Renal cortex interstitium (tissue), 11 donors: Measurements from ENCODE around the gene EEFSEC. TPM values are rescaled to one million over a fixed set of nuclear protein-coding genes. Genes with fewer than 3 reads are reported as not detected.

Experiments
- DNase-seq, 11 donors: peaks; one replicate each; pipeline ENCODE4 v3.0.0-alpha.2; 2013; ENCODE audit warnings: low read depth in 9 of 11, low spot score in 4 of 11; ENCODE audit errors: extremely low read depth in 1 of 11
- polyA plus RNA-seq, 3 donors: library from polyadenylated mRNA; unstranded; fragments of 120-200 nt; gene quantifications; one replicate each; pipeline ENCODE4 v1.2.1, GENCODE V29; 2013; ENCODE audit not compliant: insufficient read length in 3 of 3

Gene EEFSEC
- polyA plus RNA-seq, 3 donors: 19.5 to 26.9 (median 25.5) TPM

DNA sequence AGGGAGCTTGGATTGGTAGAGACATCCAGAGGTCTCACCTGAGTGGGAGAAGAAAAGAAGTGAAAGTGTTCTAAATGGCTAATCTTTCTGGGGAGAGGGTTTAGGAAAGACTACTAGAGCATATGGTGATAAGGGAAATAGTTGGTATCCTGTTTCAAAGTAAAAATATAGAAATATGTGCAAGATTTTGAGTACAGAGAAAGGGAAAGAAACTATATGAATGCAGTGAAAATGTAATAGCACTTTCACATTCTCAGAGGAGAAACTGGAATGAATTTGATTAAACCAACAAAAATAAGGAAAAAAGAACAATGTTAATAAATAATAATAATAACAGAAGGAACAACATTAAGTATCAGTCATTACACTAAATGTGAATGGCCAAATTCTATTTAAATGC lies 194.0 kb downstream of the EEFSEC start:
- DNase-seq: no peak

DNA sequence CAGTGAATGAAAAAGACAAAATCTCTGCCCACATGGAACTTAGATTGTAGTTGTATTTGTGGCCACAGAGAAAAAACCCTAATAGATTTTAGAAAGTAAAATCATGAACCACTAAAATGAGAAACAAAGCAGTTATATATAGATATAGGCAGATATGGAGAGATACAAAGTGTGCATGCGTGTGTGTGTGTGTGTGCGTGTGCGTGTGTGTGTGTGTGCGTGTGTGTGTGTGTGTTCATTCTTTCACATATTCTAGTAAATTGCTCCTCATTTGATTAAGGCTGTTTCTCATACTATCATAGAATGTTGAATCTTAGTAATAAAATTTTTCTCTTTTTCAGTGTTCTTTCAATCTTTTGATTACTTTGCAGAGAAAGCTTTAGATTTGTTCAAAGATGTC lies 194.8 kb downstream of the EEFSEC start:
- DNase-seq: no peak

DNA sequence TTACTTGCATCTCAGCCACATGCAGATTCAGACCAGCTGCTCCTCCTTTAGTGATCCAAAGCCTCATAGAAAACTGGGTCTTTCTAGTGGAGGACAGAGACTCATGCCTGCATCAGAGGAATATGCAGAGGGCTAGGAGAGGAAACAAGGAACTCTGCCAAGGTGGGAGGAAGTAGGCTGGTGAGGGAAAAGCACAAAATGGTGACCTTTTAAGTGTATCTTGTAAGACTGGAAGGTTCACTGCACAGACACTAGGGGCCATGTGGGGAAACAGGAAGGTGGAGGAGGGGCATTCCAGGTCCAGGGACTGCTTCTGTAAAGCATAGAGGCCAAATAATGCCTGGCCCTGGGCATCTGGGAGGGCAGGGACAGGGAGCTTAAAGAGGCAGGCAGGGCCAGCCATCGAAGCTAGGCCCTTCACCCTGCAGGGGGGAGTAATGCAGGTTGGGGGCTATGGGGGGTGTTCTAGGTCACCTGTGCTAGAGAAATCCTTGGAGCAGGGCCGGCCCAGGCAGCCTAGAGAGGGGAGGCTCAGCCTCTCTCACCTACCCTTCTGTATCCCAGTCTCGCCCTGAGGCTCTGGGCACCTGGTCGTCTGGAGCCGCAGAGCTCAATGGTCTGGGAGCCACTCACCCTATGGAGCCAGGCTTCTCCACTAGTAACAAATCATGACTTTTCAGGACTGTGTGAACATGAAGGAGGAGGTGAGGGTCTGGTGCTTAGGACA lies 195.7 kb downstream of the EEFSEC start:
- peak in 1 of 11 donors; percentile 25 for DNase-seq

DNA sequence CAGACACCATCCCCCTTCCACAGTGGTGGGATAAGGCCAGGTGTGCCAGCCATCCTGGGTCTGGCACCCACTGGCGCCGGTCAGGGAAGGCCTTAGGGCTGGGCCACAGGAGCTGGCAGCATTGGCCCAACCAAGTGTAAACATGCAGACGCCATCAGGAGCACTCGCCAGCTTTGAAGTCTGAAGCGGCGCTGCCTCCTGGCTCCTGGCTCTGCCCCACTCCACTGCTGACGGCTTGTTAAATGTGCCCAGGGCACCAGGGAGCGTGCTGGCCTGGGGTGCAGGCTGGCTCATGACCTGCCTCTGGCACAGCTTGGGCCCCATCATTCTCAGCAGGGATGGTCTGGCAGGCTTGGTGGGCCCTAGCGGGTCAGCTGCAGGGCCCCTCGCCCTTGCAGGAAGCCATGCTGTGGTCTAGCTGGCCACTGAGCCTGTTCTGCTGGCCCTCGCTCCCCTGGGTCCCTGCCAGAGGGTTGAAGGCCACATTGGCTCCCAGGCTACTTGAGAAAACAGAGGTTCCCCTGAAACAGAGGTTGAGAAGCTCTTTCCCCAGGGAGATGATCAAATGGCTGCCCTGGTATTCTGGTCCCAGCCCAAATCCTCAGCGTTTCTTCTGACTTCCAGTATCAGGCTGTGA lies 196.8 kb downstream of the EEFSEC start:
- no peak for DNase-seq

DNA sequence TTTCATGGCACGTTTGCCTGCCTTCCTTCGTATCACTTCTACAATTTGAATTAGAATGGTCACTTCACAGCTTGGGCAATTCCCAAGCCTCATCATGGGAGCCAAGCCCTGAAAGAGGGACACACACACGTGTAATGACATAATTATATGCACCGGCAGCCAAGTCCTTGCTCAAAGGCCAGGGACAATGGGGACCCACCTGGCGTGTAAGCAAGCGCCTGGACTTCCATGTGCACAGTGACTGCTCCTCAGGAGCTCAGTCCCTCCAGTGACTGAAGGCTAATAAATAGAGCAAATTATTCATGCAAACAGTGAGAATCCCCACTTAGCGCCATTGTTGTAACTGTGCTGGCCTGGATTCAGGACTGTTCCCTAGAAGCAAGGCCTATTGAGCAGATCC lies 198.3 kb downstream of the EEFSEC start:
- no peak for DNase-seq

DNA sequence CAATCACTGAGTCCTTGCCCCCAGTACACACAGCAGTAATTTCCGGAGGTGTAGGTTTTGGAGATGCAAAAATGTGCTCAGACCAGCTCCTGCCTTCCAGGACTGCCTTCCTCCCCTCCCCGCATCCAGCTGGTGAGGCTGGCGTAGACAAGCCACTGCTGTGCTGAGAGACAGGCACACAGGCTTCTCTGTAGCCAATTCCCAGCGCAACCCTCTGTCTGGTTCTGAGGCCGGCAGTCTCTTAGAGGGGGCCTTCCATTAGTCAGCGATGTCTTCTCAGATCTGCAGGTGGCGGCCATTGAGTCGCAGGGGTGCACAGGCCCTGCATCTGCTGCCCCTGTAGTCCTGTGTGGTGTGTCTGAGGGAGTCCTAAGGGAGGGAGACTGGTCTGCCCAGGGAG lies 199.0 kb downstream of the EEFSEC start:
- no peak for DNase-seq

DNA sequence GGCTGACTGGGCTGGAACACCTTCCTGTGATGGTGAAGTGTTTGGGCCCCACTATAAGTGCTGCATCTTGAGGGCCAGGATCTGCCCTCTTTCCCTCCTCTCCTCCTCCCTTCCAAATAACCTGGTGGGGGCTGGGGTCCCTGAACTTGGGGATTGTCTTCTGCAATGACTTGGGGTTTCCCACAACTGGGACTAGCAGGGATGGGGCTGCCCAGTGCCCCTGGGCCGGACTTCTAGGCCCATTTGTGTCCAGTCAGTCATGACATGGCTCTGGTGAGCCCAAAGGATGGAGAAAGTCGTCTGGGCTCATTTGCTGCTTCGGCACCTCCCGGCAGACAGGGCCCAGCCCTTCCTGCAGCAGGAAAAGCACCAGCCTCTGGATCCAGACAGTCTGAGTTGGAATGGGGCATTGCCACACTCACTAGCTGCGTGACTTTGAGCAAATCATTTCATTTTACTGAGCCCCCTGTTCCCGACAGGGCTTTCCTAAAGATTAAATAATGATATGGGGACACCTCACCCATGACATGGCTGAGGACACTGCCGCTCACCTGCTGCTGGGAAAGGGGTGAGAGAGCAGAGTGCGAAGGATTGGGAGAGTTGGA lies 200.2 kb downstream of the EEFSEC start:
- DNase-seq: no peak

DNA sequence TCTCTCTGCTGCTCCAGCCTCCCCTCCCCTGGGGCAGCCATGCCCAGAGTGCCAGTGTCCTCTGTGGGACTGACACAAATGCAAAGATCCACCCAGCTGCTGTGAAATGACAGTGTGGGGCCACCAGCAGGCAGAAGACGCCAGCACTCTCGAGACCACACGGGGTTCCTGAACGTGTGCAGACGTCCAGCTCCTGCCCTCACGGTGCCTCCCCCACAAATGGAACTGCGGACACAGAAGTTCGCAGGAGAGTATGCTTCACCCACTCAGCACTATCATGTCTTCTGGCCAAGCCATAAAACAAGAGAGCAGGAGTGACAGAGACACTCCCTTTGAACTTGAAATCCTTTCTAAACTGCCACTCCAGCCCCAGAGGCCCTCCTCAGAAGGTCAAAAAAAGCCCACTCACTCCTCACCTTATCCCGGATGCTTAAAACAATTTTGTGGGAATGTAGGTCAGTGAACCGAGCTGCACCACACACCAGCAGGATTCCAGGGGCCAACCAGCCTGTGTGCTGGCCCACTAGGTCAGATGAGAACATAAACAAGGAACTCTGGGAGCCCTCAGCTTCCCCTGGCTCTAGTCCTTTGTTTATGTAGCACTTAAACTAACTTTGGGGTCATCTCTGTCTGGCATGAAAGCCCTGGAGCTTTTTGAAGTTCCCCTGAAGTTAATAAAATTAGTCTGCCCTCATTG lies 200.9 kb downstream of the EEFSEC start:
- peak in 1 of 11 donors; percentile 21 for DNase-seq

DNA sequence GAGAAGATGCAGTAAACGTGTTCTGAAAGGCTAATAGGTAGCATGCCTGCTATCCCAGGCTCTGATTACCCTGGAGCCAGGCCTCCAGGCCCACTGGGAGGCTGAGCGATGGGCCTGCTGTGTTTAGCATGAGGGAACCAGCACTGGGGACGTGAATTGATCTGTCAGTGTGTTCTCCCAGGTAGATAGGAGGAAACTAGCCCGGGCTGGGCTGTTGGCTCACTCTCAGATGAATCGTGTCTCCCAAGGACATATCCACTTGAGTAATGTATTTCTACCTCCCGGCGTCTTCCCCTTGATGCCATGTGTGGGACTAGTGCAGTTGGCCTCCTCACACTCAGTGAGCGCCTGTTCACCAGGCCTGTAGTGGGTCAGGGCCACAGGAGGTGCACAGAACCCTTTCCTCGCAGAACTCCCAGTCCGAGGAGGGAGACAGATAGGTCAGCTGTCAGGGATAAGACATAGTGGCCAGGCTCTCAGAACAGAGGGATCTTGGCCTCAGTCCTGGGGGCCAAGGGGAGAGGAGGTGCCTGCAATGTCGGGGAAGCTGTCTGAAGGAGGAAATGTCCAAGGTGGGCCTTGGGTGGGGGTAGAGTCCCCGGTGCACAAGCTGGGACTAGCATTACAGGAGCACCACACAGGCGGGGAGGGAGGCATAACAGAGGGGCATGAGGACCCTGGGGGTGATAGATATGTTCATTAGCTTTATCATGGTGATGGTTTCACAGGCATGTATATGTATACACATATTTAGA lies 201.7 kb downstream of the EEFSEC start:
- DNase-seq: no peak

DNA sequence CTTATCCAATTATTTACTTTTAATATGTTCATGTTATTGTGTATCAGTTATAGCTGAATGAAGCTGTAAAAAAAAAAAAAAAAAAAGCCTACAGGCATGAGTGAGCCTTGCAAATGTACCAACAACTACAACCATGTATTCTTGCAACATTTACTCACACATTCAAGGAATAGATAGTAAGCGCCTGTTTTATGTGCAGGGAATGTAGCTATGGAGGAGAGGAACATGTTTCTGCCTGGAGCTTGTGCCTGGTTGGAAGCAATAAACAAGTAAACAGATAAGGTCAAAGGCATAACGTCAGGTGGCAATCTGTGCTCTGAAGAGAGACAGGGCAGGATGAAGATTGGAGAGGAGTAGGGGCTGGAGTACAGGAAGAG lies 202.2 kb downstream of the EEFSEC start:
- no peak for DNase-seq

DNA sequence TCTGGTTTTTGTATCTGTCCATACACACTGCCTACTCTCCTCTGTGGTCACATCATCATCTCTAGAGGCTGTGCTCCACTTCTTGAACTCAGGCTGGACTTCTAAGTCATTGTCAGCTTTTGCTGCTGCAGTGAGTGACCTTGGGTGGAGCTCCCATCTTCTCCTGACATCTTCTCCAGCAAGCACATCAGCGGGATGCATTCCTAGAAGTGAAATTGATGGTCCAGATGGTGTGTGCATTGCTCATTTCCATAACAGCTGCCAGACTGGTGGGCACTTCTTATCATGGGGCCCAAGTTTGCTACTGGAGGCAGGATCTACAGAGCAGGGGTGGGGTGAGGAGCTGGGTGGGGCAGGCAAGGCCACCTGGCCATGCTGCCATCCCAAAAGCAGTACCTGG lies 203.5 kb downstream of the EEFSEC start:
- no peak for DNase-seq

DNA sequence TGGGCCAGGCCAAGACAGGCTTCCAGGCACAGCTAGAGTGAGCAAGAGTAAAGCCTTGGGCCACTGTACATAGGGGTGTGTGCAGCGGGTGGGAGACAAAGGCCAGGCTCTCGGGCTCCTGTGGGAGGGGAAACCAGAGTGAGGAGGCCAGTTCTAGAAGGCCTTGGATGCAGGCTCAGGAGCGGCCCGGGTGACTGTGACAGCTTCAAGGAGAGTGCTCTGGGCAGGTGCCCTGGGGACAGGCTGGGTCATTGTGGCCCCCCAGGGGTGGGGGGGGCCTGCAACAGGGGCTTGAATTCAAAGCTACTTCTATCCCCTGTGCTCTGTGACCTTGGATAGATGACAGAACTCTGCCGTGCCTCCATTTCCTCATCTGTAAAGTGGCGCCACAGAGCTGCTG lies 204.3 kb downstream of the EEFSEC start:
- DNase-seq: no peak

DNA sequence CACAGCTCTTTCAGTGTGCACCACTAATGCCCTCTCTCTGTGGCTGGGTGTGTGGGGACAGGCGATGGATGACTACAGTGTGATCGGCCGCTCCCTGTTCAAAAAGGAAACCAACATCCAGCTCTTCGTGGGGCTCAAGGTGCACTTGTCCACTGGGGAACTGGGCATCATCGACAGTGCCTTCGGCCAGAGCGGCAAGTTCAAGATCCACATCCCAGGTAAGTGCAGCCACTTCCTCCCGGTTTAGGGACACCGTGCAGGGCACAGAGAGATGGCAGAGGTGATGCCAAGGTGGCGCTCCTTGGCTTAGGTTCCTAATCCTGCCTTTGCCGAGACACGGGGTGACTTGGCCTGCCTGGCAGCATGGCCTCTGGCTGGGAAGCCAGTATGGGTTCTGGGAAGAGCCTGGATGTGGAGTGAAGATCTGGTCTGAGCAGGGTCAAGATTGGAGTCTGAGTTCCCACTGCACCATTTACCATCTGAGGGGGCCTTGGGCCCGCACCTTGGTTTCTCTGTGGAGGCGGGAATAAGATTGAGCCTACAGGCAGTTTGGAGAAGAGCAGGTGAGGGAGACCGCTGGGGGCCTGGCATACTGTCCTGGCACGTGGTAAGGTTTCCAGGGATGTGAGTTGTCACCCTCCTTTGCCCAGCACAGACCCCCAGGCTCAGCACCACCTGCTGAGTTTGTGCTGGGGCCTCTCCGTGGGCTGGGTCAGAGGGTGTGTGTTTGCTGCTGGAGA lies 205.0 kb downstream of the EEFSEC start:
- DNase-seq: no peak

DNA sequence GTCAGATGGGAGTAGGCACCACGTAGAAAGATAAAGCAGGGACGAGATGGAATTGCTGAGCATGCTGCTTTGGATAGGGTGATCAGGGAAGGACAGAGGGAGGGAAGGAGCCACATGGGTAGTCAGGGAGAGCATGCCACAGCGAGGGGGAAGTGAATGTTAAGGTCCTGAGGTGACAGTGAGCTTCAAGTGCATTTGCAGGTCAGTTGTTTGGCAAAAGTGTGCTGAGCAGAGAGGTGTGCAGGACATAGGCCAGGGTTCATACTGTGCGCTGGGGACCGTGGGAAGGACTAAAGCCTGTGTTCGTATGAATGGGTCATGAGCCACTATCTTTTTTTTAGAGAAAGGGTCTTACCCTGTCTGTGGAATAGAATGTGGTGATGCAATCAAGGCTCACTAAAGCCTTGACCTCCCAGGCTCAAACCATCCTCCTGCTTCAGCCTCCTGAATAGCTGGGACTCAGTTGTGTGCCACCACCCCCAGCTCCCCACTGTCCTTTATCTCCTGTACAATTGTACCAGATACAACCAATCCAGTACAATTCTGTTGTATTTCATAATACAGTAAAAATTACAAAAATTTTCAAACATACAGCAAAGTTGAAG lies 205.9 kb downstream of the EEFSEC start:
- no peak for DNase-seq

DNA sequence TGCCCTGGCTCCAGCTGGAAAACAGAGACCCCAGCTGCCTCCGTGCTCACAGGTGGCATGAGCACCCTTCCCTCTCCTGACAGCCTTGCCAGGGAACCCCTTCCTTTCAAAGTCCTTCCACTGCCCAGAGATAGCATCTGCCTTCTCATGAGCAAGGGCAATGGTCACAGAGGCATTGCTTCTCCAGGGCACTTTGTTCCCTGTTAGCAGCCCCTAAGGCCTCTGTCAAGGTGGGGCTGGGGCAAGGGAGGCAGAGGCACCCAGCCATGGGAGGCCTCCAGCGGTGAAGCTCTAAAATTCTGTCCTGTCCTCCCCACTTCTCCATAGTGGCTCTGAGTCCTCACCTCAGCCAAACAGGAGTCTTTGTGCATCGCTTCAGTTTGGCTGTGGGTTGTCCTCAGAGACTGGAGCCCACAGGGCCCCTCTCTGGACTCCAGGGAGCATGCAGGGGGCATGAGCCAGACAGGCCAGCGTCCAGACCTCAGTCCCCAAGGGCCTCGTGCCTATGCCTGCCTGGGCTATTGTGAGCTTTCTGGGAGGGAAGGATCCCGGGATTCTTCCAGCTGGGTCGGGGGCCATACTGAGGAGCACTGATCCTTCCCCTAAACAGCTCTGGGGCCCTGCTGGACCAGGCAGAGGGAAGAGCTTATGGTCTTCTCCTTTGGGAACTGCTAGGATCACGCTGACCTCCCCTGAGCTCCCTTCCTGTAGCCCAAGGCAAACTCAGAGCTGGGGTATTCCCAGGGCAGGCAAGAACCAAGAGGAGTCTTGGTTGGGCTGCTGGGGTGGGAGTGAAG lies 206.8 kb downstream of the EEFSEC start:
- no peak for DNase-seq

DNA sequence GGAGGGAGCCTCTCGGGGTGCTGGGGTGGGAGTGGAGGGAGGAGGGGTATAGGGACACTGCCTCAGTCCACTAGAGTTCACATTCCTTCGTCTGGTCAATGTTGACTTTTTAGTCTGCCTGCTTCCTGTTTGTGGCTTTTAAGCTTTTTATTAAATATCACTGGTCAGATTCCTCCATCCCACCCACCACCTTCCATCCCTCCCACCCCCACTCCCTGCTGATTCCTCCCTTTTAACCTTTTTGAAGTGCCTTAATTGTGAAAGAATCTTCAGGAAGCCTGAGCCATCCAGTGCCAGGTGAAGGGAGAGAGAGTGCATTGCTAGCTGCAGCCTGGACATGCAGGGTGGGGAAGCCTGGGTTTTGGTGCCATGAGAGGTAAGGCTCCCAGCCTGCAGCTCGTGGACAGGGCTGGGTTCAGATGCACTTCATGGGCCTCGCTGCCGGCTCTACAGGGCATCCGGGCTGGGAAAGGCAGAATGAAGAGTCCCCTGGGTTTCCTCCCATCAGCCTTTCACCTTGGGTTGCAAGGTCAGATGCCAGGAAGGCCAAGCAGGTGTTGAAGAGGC lies 207.5 kb downstream of the EEFSEC start:
- DNase-seq: no peak
